Vagina (tissue), 2 donors: ENCODE measurements around the gene CASP10. TPM values are rescaled to one million over a fixed set of nuclear protein-coding genes. Genes with fewer than 3 reads are reported as not detected.
A peak's percentile ranks its signal among the peaks of the same experiment; 100 is the strongest.

Source experiments
- DNase-seq, 2 donors: peaks; one replicate each; pipeline ENCODE4 v3.0.0-alpha.2; 2017; ENCODE audit errors: extremely low spot score in 2 of 2
- H3K27ac ChIP-seq: fragments of 200-600 bp; sonication (generic); one replicate; pipeline ENCODE4 v1.5.1; 2019
- H3K27me3 ChIP-seq: fragments of 200-600 bp; sonication (generic); one replicate; pipeline ENCODE4 v1.5.1; 2019
- H3K36me3 ChIP-seq, 2 donors: fragments of 200-600 bp; sonication (generic); one replicate each; pipeline ENCODE4 v1.5.1; 2017 to 2019
- H3K4me1 ChIP-seq: fragments of 200-600 bp; sonication (generic); one replicate; pipeline ENCODE4 v1.5.1; 2019
- H3K4me3 ChIP-seq, 2 donors: fragments of 200-600 bp; sonication (generic); 1 replicate in 1 of 2; 2 replicates in 1 of 2; pipeline ENCODE4 v1.5.1; 2016 to 2019
- H3K9me3 ChIP-seq: fragments of 200-600 bp; sonication (generic); one replicate; pipeline ENCODE4 v1.5.1; 2019
- POLR2A ChIP-seq, 2 donors: fragments of 450-650 bp; IDR thresholded peaks; one replicate each; pipeline ENCODE4 v1.6.1; 2017; ENCODE audit warnings: antibody characterized with exemption in 2 of 2, mild to moderate bottlenecking in 2 of 2, moderate library complexity in 2 of 2
- POLR2AphosphoS5 ChIP-seq, 2 donors: sonication (generic); formaldehyde crosslinking; IDR thresholded peaks; one replicate each; pipeline ENCODE4 v1.9.0; 2017; ENCODE audit warnings: antibody characterized with exemption in 2 of 2, mild to moderate bottlenecking in 2 of 2, low read depth in 1 of 2; ENCODE audit not compliant: insufficient read depth in 1 of 2
- intact Hi-C: fragments of 100-400 bp; cut with DNase I; formaldehyde crosslinking; loops from one replicate; pipeline ENCODE4 v1.15.1; 2023
- total RNA-seq: library from RNA; depleted of rRNA; stranded (reverse); fragments of >200 nt; gene quantifications from one replicate; pipeline ENCODE4 v1.2.3, GENCODE V29; 2016
- TF ChIP-seq, protein P1 (sequence below), 3 experiments: fragments of 450-650 bp in 2 of 3; fragments of 200-600 bp in 1 of 3; sonication (generic) in 1 of 3; IDR thresholded peaks; one replicate each; pipeline ENCODE4 v1.5.1; 2017 to 2019; ENCODE audit warnings: antibody characterized with exemption in 3 of 3, mild to moderate bottlenecking in 2 of 3, moderate library complexity in 2 of 3

Gene CASP10
- total RNA-seq, 1 donor from 2014 or later: 8.3 TPM

- Histone ChIP-seq H3K4me1 (peaks cover 30% of the 10 kb centered on the region), H3K27ac (no peak overlapping the region), H3K27me3 (no peaks in the 10 kb centered on the region), H3K9me3 (no peaks in the 10 kb centered on the region), H3K36me3 (no peaks in the 10 kb centered on the region), H3K4me3 (no peak overlapping the region)
- no peak for DNase-seq
- TF ChIP-seq, protein P1, sequence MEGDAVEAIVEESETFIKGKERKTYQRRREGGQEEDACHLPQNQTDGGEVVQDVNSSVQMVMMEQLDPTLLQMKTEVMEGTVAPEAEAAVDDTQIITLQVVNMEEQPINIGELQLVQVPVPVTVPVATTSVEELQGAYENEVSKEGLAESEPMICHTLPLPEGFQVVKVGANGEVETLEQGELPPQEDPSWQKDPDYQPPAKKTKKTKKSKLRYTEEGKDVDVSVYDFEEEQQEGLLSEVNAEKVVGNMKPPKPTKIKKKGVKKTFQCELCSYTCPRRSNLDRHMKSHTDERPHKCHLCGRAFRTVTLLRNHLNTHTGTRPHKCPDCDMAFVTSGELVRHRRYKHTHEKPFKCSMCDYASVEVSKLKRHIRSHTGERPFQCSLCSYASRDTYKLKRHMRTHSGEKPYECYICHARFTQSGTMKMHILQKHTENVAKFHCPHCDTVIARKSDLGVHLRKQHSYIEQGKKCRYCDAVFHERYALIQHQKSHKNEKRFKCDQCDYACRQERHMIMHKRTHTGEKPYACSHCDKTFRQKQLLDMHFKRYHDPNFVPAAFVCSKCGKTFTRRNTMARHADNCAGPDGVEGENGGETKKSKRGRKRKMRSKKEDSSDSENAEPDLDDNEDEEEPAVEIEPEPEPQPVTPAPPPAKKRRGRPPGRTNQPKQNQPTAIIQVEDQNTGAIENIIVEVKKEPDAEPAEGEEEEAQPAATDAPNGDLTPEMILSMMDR (IDR thresholded peaks at IDR 0.05): no peak
- TF ChIP-seq POLR2A (IDR thresholded peaks at IDR 0.05): no peak
- no peak for TF ChIP-seq POLR2AphosphoS5 (IDR thresholded peaks at IDR 0.05; ENCODE audit: insufficient read depth in 1 of 2, low read depth in 1 of 2)
- intact Hi-C loops: no loop called here
Measured at GRCh38 chr2:201256082-201256481, 73.1 kb downstream of the CASP10 start.

- Histone ChIP-seq H3K36me3 (no peaks in the 10 kb centered on the region), H3K4me3 (peak overlapping the region; percentile 70 to 73), H3K27ac (peak overlapping the region; percentile 90), H3K4me1 (peaks cover 37% of the 10 kb centered on the region), H3K9me3 (no peaks in the 10 kb centered on the region), H3K27me3 (no peaks in the 10 kb centered on the region)
- DNase-seq: peak in 1 of 2 donors; percentile 85
- TF ChIP-seq POLR2AphosphoS5 (IDR thresholded peaks at IDR 0.05; ENCODE audit: insufficient read depth in 1 of 2, low read depth in 1 of 2): no peak
- intact Hi-C loops: no loop called here
Measured at GRCh38 chr2:201257381-201257955, 74.5 kb downstream of the CASP10 start.

DNA sequence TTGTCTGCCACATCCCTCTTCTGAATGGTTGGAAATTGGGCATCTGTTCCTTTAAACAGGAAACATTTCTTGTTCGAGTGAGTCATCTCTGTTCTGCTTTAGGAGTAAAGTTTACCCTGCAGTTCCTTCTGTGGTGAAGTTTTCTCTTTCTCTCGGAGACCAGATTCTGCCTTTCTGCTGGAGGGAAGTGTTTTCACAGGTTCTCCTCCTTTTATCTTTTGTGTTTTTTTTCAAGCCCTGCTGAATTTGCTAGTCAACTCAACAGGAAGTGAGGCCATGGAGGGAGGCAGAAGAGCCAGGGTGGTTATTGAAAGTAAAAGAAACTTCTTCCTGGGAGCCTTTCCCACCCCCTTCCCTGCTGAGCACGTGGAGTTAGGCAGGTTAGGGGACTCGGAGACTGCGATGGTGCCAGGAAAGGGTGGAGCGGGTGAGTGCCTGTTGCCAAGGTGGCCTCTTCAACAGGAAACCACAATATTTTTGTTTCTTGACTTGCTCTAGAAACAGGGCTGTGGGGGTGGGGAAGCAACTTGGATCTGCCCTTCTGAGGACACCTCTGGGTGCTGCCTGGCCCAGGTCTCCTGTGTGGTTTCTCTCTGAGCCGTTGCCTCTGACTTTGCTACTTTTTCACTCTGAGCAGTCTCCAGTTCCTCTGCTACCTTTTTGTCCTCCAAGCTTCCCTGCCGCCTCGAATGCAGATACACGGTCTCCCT, 75.2 kb downstream of the CASP10 start:
- Histone ChIP-seq H3K36me3 (no peaks in the 10 kb centered on the region), H3K27me3 (no peaks in the 10 kb centered on the region), H3K27ac (peak overlapping the region; percentile 90), H3K9me3 (no peaks in the 10 kb centered on the region), H3K4me1 (peaks cover 37% of the 10 kb centered on the region), H3K4me3 (peak overlapping the region; percentile 70 to 73)
- peak in 1 of 2 donors; percentile 88 for DNase-seq
- intact Hi-C loops: no loop called here
- TF ChIP-seq POLR2AphosphoS5 (IDR thresholded peaks at IDR 0.05; ENCODE audit: insufficient read depth in 1 of 2, low read depth in 1 of 2) (peak; percentile 56 to 86), POLR2A (IDR thresholded peaks at IDR 0.05) (no peak)
- TF ChIP-seq, protein P1 (IDR thresholded peaks at IDR 0.05): no peak

GRCh38 chr2:201258666-201259615, 76.0 kb downstream of the CASP10 start:
- peaks cover 37% of the 10 kb centered on the region for H3K4me1 ChIP-seq
- peak in 1 of 2 donors; percentile 67 for DNase-seq

More at GRCh38 chr2:201258666-201259615, 76.0 kb downstream of the CASP10 start:
- Histone ChIP-seq H3K27me3 (no peaks in the 10 kb centered on the region), H3K36me3 (no peaks in the 10 kb centered on the region), H3K27ac (peak overlapping the region; percentile 90), H3K9me3 (no peaks in the 10 kb centered on the region), H3K4me3 (peak overlapping the region; percentile 70 to 73)
- intact Hi-C loops: no loop called here
- TF ChIP-seq POLR2A (IDR thresholded peaks at IDR 0.05): no peak
- TF ChIP-seq, protein P1 (IDR thresholded peaks at IDR 0.05): no peak
- TF ChIP-seq POLR2AphosphoS5 (IDR thresholded peaks at IDR 0.05; ENCODE audit: insufficient read depth in 1 of 2, low read depth in 1 of 2): no peak
